Skeletal muscle cell (primary cell): ENCODE data around the gene AMZ1.
"Not testable (repeated sequence)": the region's sequence is repeated elsewhere in the genome, so short reads cannot be mapped to it uniquely, and the experiment has no call there.

Experiments
- DNase-seq: peaks from one replicate; pipeline ENCODE4 v3.0.0-alpha.2; 2010; ENCODE audit warnings: low read depth
- H3K4me3 ChIP-seq: 2 replicates; pipeline ENCODE4 v1.5.1; 2011; ENCODE audit warnings: low read depth, mild to moderate bottlenecking, control low read depth, low read length, moderate library complexity

The AMZ1 gene

DNA sequence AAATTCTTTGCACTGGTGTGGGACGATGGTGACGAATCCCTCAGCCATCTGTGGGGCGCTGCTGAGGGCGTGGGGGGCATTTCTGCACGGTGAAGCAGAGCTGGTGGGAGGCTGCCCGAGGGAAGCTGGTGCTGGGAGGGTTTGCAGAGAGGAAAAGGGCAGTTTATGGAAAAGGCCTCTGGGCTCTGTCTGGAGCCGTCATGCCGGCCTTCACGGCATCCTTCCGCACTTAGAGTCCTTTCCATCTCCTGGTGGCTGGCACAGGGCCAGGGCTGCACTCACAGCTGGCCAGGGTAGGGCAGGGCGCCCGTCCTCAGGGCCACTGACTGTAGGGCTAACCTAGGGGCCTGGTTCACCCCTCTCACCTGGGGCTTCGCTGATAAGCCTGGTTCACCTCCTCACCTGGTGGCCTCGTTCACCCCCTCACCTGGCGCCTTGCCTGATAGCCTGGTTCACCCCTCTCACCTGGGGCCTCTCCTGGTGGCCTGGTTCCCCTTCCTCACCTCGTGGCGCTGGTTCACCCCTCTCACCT, 598 bp upstream of the AMZ1 start:
- peak overlapping the region; percentile 37 for H3K4me3 ChIP-seq
- no peak for DNase-seq

DNA sequence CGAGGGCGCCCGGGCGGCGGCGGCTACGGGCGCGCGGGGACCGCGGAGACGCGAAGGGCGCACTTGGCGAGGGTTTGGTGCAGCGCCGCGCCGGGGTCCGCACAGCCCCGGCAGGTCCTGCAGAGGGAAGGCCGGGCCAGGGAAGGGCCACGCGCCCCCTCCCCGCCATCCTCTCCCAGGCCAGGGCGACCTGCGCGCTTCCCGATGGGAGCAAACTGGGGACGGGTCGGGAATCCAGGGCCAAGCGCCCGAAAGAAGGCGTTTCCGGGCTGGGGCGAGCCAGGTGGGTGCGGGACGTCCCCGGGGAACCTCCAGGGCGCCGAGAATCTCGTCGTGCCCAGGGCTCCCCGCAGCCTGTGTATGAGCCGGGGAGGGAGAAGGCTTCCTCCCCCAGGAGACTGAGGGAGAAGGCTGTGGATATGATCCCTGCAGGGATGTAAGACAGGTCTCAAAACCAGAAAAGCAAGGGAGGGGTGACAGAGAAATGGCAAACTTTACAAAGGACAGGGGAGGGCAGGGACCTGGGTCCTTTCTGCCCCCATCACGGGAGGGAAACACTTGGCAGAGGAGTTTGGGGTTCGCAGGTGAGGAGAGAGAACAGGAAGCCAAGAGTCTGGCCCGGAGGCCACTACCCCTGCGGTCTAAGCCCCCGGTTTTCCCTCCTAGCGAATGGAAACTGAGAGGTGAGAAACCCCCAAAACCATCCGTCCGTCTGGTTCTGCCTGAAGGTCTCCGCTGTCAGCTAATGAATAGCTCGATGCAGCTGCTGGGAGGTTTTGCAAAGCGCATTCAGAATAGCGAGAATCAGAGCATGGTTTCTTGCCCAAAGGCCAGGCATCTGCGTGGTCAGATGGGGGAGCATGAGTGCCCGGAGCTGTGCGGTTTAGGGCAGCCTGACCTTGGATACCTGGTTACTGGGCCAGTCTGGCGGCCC, 674 bp downstream of the AMZ1 start:
- peak overlapping the region; percentile 27 for H3K4me3 ChIP-seq
- DNase-seq = no peak

DNA sequence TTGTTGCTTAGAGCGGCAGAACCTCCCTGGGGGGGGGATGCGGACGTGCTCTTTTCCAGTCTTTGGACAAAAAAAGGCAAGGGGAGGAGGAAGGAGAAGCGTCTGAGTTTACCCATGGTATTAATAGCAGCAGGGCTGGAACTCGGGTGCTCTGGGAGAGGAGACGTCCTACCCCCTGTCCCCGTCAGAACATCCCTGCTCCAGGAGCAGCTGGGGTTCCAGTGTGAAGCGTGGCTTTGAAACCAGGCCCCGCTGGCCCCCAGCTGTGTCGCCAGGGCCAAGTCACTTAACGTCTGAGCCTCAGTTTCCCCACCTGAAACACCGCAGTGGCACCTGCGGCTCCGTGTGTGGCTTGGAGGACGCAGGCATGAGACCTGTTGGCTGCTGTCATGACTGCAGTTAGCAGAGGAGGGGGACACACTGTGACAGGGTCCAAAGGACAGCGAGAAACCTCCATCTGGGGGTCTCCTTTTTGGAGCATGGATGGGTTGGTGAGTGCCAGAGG, 1.4 kb downstream of the AMZ1 start:
- no peak overlapping the region for H3K4me3 ChIP-seq

DNA sequence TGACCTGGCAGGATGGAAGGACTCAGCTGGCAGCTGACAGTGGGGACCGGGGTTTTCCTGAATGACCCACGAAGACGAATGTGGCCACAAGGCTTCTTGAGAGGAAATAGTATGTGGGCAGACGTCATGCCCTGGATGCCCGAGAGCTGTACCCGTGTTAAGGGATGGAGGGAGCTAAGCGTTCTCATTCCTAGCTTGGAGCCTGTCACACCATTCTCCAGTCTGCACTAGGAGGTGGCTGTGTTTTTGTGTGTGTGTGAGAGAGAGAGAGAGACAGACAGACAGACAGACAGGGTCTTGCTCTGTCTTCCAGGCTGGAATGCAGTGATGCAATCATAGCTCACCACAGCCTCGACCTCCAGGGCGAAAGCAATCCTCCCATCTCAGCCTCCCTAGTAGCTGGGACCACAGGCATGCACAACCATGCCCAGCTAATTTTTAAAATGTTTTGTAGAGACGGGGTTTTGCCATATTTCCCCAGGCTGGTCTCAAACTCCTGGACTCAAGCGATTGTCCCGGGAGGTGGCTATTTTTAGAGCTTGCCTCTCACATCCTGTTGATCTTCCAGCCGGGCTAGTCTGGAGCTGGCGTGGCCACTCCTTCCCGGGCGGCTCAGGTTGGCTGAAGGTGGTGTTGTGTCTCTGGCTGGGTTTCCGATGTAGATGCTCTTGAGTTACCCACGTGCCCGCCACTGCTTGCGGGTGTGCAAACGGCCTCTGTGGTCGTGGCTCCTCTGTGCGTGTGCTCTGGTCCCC, 2.1 kb downstream of the AMZ1 start:
- H3K4me3 ChIP-seq = no peak overlapping the region
- DNase-seq = no peak

More for the DNA sequence above, 1.4 kb downstream of the AMZ1 start:
- no peak for DNase-seq

DNA sequence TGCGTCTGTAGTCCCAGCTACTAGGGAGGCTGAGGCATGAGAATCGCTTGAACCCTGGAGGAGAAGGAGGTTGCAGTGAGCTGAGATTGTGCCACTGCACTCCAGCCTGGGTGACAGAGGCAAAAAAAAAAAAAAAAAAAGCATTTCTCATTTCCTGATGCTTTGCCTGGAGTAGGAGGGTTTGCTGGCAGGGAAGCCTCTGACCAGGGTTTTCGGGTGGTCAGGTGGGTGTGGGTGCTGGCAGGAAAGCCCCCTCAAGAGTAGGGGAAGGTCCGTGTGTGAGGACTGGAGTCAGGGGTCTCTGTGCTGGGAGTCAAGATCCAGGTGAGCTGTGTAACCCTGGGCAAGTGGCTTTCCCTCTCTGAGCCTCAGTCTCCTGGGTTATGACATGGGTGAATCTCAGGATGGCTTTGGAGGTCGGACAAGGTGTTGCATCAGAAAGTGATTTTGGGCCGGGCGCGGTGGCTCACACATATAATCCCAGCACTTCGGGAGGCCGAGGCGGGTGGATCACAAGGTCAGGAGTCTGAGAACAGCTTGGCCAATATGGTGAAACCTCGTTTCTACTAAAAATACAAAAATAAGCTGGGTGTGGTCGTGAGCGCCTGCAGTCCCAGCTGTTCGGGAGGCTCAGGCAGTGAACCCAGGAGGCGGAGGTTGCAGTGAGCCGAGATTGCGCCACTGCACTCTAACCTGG, 3.2 kb downstream of the AMZ1 start:
- no peak for DNase-seq
- H3K4me3 ChIP-seq = no peak overlapping the region

DNA sequence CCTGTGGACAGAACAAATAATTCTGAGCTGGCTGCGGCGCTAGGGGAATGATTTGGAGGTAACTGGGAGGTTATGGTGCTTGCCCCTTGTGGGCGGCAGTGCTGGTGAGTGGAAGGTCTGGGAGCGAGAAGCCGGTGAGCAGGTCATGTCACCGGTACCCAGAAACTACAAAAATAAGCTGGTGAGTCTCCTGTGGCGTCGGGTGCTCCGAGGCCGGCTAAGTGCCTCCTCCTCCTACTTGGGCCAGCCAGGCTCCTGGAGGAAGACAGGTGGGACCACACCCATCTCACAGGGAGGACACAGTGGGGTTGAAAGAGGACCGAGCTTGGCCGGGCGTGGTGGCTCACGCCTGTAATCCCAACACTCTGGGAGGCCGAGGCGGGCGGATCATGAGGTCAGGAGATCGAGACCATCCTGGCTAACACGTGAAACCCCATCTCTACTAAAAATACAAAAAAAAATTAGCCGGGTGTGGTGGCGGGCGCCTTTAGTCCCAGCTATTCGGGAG, 4.0 kb downstream of the AMZ1 start:
- not testable (repeated sequence) for DNase-seq, H3K4me3 ChIP-seq

DNA sequence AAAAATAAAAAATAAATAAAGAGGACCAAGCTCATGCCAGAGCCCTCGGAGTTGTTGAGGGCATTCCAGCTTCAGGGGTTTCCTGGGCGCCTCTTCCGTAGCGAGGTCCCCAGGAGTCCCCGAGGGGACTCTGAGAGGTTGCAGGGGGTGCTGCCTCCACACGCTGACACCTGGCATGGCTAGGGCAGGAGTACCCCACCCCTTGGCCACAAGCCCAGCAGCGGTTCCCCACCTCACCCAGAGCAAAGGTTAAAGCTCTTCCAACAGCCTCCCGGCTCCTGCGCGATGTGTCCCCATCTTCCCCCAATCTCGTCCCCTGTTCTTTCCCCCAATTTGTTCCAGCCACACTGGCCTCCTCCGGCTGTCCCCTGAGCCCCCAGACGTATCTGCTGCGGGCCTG, 4.5 kb downstream of the AMZ1 start:
- no peak overlapping the region for H3K4me3 ChIP-seq
- DNase-seq = no peak

DNA sequence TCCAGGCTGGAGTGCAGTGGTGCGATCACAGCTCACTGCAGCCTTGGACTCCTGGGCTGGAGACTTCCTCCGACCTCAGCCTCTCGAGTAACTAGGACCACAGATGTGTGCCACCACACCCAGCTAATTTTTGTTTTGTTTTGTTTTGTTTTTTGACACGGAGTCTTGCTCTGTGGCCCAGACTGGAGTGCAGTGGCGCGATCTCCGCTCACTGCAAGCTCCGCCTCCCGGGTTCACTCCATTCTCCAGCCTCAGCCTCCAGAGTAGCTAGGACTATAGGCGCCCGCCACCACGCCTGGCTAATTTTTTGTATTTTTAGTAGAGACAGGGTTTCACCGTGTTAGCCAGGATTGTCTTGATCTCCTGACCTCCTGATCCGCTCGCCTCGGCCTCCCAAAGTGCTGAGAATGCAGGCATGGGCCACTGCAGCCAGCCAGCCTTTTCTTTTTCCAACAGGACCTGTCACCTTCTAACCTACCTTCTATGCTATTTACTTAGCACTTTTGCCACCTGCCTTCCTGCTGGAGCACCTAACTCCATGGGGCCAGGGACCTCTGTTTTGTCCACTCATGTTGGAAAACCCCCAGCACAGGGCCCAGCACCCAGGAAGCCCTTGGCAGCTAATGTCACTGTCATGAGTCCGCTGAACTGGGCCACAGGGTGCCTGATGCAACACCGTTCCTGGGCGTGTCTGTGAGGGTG, 5.6 kb downstream of the AMZ1 start:
- not testable (repeated sequence) for H3K4me3 ChIP-seq, DNase-seq

DNA sequence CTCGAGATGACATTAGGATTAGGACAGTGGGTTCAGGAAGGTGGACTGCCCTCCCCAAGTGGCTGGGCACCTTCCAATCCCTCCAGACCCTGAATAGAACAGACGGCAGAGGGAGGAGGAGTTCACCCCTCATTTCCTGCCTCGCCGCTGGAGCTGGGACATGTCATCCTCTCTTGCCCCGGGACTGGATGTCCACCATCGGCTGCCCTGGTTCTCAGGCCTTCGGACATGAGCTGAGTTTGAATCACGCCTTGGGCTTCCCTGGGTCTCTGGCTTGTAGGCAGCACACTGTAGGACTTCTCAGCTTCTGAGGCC, 6.1 kb downstream of the AMZ1 start:
- H3K4me3 ChIP-seq, DNase-seq: not testable (repeated sequence)

DNA sequence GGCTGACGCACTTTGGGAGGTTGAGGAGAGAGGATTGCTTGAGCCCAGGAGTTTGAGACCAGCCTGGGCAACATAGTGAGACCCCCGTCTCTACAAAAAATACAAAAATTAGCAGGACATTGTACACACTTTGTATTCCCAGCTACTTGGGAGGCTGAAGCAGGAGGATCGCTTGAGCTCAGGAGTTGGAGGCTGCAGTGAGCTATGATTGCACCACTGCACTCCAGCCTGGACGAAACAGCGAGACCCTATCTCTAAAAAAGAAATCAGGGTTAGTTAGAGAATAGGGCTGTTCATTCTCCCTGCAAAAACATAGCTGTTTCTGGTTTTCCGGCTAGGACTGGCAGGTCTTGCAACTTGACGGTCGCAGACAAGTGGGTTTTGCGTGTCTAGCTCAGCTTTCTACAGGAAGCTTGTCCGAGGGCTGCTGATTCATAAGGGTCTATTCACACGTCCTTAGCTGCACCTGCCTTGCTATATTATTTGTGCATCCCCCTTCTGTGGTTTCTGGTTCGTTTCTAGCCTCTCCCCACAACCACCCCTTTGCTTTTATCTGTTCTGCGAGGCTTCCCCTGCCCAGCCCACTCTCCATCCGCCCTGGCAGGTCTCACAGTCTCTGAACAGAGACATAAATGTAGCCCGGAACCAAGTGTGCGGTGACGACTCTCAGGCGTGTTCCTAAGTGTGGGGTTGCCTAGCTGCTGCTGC, 10.7 kb downstream of the AMZ1 start:
- H3K4me3 ChIP-seq = no peak overlapping the region
- DNase-seq = no peak

DNA sequence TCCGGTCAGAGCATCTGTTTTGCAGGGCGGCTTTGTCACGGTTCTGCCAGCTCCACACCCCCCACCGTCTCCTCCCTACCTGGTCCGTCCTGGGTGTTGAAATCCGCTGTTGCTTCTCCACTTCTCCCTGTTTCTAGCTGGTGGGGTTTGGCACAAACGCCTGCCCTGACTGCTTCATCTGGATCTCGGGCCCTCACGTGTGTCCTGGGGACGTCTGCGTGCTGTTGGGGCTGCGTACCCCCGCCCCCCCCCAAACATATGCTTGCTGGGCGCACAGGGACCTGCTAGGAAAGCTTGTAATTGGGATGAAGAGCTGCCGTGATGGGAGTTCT, 11.3 kb downstream of the AMZ1 start:
- no peak overlapping the region for H3K4me3 ChIP-seq
- no peak for DNase-seq

DNA sequence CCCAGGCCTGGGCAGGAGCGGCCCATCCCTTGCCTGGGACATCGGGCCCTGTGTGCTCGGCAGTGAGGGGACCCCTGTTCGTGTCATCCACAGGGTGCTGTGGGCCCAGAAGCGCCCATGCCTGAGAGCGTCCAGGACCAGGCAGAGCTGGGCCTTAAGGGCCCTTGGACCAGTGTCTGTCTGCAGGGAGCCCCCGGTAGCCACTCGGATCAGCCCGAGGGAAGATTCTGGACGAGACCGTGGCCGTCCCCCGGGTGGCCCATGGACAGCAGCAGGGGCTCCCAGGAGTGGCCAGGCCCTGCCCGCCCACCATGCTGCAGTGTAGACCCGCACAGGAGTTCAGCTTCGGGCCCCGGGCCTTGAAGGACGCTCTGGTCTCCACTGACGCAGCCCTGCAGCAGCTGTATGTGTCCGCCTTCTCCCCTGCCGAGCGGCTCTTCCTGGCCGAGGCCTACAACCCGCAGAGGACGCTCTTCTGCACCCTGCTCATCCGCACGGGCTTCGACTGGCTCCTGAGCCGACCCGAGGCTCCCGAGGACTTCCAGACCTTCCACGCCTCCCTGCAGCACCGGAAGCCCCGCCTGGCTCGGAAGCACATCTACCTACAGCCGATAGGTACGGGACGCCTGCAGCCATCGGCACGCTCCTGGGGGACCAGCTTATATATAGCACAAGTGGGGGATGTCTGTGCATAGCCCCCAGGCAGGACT, 12.3 kb downstream of the AMZ1 start:
- H3K4me3 ChIP-seq = no peak overlapping the region
- DNase-seq = no peak

DNA sequence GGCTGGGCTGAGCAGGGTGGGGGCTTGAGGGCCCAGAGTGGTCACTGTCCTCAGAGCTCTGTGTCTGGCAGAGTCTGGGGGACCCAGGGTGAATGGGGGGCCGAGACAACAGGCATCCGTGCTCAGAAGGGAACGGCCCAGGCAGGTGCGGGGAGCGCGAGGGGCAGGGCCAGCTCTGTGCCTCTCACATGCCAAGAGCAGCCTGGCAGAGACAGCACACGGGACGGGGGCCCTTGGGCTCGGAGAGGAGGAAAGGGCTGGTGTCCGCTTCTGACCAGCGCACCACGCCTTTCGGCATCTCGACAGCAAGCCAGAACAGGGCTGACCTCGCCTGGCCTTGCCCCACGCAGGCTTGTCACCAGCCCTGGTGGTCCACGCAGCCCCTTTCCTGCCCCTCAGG, 13.4 kb downstream of the AMZ1 start:
- no peak for DNase-seq
- no peak overlapping the region for H3K4me3 ChIP-seq

DNA sequence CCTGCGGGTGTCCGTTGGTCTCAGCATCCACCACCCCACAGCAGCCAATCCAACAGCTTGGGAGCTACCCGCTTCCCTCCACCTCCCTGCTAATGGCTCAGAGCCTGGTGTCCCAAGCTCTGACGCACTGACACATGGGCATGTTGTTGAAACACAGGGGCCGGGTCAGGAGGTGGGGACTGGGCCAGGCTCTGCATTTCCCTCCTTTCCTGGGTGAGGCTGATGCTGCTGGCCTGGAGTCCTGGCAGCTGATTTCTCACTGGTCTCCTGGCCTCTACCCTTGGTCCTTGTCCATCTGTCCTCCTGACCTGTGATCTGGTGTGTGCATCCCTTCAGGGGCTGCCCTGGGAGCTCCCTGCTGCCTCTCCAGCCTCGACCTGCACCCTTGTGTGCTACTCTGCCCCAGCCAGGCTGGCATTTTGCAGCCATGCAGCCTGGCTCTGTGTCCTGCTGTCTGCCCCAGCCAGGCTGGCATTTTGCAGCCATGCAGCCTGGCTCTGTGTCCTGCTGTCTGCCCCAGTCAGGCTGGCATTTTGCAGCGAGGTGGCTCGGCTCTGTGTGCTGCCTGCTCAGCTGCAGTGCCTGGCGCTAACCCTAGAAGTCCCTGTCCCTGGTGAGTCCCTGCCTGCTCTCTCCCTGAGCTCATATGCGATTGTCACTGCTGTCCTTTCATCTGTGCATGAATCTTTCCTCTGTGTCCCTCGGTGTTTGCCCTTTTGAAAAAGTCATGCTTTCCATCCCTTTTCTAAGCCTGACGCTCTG, 14.0 kb downstream of the AMZ1 start:
- no peak overlapping the region for H3K4me3 ChIP-seq
- DNase-seq = no peak

DNA sequence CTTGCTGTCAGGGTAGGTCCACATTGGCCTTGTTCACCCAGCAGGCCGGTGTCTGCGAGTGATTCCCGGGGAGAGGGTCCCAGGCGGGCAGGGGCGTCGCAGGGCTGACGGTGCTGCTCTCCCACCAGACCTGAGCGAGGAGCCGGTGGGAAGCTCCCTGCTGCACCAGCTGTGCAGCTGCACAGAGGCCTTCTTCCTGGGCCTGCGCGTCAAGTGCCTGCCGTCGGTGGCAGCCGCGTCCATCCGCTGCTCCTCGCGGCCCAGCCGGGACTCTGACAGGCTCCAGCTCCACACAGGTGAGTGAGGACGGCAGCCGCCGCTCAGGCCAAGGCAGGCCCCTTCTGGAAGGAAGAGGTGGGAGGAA, 14.6 kb downstream of the AMZ1 start:
- H3K4me3 ChIP-seq = no peak overlapping the region
- no peak for DNase-seq

DNA sequence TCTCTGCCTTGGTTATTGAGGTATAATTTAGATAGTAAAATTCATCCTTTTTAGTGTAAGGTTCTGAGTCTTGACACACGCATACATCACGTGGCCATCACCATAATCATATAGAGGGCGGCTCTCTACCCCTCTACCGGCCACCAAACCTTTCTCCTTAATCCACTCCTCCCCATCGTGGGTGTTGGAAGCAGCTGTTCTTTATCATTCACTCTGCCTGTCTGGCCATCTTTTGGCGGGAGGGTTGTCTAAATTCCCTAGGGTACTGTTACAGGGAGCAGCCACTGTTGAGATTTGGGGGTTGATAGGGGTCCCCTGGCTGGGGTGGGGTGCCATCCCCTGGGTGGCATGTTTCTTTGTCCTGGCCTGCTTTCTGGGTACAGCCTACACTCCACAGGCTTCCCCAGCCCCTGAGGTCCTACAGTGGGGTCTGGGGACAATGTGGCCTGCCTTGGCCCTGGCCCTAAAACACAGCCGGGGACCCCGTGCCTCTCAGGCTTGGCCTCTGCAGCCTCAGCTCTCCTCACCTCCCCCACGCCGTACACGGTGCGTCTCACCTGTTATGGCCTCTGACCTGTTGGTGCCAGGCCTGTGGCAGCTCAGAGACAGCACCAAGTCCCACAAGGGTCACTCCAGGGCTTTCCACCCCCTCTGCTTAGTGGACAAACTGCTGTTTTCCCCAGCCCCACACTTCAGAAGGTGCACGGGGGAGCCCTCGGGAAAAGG, 17.5 kb downstream of the AMZ1 start:
- DNase-seq = no peak

DNA sequence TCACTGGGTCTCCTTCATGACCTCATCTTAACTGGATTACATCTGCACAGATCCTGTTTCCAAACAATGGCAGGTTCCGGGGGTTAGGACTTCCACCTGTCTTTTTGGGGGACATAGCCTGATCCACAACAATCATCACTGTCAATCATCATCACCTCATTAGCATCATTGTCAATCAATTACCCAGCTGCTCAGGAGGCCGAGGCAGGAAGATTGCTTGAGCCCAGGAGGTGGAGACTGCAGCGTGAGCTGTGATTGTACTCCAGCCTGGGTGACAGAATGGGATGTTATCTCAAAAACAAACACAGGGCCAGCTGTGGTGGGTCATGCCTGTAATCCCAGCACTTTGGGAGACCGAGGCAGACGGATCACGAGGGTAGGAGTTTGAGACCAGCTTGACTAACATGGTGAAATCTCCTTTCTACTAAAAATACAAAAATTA, 18.7 kb downstream of the AMZ1 start:
- no peak overlapping the region for H3K4me3 ChIP-seq
- no peak for DNase-seq

More for the DNA sequence above, 17.5 kb downstream of the AMZ1 start:
- no peak overlapping the region for H3K4me3 ChIP-seq
